GM18858 (cell line): Measurements from ENCODE around the gene PRM1.

Experiments used
- ATAC-seq: cut with Tn5 transposase; IDR thresholded peaks from one replicate; pipeline ENCODE4 v1.9.1; 2021; ENCODE audit not compliant: unreplicated experiment

PRM1 gene

DNA sequence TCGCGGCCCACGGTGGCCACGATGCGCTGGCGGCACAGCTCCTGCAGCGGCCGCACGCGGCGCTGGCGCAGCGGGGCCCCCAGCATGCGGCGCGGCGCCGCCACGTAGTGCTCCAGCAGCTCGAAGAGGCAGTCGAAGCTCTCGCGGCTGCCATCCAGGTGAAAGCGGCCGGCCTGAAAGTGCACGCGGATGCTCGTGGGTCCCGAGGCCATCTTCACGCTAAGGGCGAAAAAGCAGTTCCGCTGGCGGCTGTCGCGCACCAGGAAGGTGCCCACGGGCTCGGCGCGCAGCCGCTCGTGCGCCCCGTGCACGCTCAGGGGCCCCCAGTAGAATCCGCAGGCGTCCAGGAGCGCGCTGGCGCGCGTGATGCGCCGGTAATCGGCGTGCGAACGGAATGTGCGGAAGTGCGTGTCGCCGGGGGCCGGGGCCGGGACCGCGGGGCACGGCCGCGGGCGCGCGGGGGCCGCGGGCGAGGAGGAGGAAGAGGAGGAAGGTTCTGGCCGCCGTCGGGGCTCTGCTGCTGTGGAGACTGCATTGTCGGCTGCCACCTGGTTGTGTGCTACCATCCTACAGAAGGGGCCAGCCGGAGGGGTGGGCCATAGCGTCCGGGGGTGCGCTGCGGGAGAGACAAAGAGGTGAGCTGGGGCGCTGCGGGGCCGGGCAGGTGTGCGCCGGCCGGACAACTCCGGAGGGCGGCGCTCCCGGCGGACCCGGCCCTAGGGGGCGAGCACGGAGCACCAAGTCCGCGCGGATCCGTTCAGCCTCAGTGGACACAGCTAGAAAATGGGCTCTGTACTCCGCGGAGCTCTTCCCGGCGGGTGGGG is 26.0 kb downstream of the PRM1 start:
- ATAC-seq, result no peak

GRCh38 chr16:11253995-11254912 is 26.9 kb downstream of the PRM1 start:
- no peak for ATAC-seq

- no peak for ATAC-seq
These were observed 27.8 kb downstream of the PRM1 start for GRCh38 chr16:11253009-11253994.

- no peak for ATAC-seq
These were observed 28.6 kb downstream of the PRM1 start for GRCh38 chr16:11252482-11252931.

DNA sequence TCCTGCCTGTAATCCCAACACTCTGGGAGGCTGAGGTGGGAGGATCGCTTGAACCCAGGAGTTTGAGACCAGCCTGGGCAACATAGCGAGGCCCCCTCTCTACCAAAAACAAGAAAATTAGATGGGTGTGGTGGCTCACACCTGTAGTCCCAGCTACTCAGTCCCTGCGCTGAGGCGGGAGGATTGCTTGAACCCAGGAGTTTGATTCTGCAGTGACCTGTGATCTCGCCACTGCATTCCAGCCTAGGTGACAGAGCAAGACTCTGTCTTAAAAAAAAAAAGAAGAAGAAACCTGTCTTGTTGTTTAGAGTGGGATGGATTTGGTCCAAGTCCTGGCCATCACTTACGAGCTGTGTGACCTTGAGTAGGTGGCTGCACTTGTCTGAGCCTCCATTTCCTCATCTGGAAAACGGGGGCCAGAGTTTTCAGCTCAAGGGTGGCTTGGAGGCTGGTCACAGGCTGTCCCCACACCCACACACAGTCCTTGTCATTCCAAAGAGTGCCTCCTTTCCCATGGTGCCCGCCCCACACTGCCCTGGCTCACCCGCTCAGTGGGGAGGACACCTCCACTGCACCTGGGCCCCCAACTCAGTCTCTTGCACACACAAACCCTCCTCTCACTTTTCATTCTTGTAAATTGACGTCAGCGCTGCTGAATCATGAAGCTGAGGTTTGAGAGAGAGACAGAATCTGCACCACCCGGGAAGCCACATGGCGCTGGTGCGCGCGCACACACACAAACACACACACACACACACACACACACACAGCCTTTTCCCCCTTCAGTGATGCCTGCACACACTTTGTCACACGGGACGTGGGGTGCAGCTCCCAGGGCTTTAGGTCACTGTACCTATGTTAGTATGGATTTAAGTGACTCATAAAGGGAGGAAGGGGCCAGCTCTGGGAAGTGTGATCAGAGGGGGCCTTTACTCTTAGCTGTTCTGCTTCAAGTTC is 29.3 kb downstream of the PRM1 start:
- ATAC-seq, result no peak

DNA sequence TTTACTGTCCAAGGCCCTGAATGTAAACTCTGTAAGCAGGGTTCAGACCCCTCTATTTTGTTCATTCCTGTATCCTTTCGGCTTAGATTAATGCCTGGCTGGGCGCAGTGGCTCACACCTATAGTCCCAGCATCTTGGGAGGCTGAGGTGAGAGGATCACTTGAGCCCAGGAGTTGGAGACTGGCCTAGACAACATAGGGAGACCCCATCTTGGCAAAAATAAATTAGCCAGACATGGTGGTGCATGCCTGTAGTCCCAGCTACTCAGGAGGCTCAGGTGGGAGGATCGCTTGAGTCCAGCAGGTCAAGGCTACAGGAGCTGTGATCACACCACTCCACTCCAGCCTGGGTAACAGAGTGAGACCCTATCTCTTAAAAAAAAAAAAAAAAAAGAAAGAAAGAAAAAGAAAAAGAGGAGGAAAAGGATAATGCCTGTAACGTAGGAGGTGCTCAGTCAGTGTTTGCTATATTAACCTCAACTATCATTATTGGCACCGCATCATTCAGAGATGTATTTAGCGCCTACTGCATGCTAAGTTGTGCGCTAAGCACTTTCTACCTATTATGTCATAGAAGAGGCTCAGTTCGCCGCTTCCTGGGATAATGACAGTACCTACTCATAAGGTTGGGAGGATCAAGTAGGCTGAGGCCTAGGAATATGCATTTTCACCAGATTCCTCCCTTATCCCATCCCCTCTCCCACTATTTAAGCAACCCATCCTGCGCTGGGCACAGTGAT is 30.2 kb downstream of the PRM1 start:
- ATAC-seq, result no peak

DNA sequence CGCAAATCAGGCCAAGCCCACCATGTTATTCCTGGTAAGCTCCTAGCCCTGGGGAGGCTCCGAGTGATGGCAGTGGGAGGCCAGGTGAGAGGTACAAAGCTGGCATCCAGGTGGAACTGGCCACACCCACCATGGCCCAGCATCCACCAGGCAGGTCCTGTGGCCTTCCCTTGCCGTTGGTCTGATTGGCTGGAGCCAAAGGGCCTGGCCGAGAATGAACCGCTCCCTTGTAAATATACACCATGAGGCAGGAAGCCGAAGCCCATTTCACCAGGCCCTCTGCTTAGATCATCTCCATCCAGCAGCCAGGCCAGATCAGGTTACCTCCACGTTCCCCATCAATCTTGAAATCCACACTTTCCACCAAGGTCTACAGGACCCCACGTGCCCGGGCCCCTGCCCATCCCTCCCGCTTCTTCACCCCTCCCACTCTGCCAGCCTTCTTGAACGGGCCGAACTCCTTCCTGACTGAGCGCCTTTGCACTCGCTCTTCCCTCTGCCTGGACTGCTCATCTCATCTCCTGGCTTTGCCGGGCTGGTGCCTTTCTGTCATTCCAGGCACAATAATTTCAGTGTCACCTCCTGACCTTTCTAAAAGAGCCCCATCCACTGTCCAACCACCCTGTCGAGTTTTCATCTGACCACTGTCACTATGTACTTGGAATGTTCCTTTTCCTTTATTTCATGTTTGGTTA is 30.9 kb downstream of the PRM1 start:
- ATAC-seq, result no peak

DNA sequence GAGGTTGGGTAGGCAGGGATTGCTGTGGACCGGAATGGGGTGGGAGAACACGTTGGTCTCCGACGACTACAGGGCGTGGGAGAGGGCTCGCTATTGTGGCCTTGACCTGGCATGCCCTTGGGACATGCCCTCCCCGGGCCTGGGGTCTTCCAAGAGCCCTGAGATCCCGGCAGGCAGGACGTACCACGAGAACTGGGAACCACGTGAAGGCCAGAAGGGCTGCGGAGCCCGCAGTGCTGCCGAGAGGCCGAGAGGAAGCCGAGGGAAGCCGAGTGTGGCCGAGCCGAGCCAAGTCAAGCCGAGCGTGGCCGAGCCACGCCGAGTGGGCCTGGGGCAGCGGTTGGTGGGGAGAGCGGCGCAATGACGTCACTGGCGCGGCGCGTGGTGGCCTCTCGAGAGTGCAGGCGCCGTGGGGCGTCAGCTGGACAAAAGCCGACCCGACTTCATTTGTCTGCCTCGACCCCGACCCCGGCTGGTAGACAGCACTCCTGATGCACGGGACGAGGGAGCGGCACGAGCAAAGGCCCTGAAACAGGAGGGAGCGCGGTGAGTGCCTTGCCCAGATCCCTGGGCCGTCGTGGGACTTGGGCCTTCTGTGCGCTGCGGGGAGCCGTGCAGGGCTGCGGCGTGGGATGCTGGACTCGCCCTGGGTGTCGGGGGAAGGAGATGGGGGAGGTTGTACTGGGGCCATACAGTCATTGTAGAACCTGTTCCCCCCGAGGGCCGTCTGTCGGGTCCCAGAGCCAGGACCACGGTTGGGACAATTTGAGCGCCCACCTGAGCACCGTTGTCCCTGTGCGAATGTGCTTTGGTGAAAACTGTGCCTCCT is 31.7 kb downstream of the PRM1 start:
- ATAC-seq, result no peak

DNA sequence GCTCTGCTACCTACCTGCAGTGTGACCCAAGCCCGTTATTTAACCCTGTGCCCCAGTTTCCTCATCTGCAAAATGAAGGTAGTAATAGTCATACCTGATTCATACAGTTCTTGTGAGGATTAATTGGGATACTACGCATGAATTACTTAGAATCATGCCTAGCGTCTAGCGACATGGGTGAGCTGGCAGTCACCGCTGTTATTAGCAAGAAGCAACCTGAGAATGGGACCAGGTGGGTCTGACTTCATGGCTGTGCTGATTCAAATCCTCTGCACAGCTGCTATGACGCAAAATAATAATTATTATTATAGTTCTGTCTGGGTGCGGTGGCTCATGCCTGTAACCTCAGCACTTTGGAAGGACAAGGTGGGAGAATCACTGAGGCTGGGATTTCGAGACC is 33.0 kb downstream of the PRM1 start:
- no peak for ATAC-seq

- no peak for ATAC-seq
These were observed 35.1 kb downstream of the PRM1 start for GRCh38 chr16:11245988-11246387.

GRCh38 chr16:11245222-11245737 is 35.9 kb downstream of the PRM1 start:
- no peak for ATAC-seq

DNA sequence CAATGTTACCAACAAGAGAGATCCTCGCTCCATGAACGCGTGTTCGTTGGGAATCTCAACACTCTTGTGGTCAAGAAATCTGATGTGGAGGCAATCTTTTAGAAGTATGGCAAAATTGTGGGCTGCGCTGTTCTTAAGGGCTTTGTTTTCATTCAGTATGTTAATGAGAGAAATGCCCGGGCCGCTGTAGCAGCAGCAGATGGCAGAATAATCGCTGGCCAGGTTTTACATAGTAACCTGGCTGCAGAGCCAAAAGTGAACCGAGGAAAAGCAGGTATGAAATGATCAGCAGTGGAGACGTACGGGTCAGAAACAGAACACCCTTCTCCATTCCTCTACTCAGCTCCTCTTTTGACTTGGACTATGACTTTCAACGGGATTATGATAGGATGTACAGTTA is 38.5 kb downstream of the PRM1 start:
- ATAC-seq, result no peak

- ATAC-seq, result no peak
These were observed 39.5 kb downstream of the PRM1 start for GRCh38 chr16:11241480-11242204.

GRCh38 chr16:11240636-11241473 is 40.3 kb downstream of the PRM1 start:
- no peak for ATAC-seq
